OCI-LY1 (cell line): ENCODE measurements around the gene ADAMTS3.

ENCODE experiments used
- H2AFZ ChIP-seq: fragments of 200-600 bp; sonication (generic), shearing (Covaris generic); 2 replicates; pipeline ENCODE4 v1.6.0; 2014; ENCODE audit warnings: antibody characterized with exemption, mild to moderate bottlenecking, low read length
- H3F3A ChIP-seq: fragments of 200-600 bp; sonication (generic), shearing (Covaris generic); 2 replicates; pipeline ENCODE4 v1.6.0; 2014; ENCODE audit warnings: mild to moderate bottlenecking, antibody characterized with exemption, low read length, moderate library complexity; ENCODE audit not compliant: insufficient read depth
- H3K27ac ChIP-seq: fragments of 200-600 bp; sonication (generic); 2 replicates; pipeline ENCODE4 v1.5.1; 2014; ENCODE audit warnings: low read length, mixed run types, mild to moderate bottlenecking, low read depth; ENCODE audit not compliant: poor library complexity, severe bottlenecking
- H3K27me3 ChIP-seq: fragments of 200-600 bp; sonication (generic); 2 replicates; pipeline ENCODE4 v1.6.0; 2014; ENCODE audit warnings: antibody characterized with exemption, mild to moderate bottlenecking, low read length, moderate library complexity; ENCODE audit not compliant: insufficient read depth
- H3K36me3 ChIP-seq: fragments of 200-600 bp; sonication (generic); 2 replicates; pipeline ENCODE4 v1.6.1; 2014; ENCODE audit warnings: mild to moderate bottlenecking, antibody characterized with exemption, low read length, moderate library complexity, mixed read lengths; ENCODE audit not compliant: insufficient read depth
- H3K4me1 ChIP-seq: fragments of 200-600 bp; sonication (generic); 2 replicates; pipeline ENCODE4 v1.5.1; 2014; ENCODE audit warnings: mild to moderate bottlenecking, low read length, moderate library complexity; ENCODE audit not compliant: insufficient read depth, severe bottlenecking
- H3K4me2 ChIP-seq: fragments of 200-600 bp; sonication (generic), shearing (Covaris generic); 2 replicates; pipeline ENCODE4 v1.6.1; 2014; ENCODE audit warnings: low read length
- H3K4me3 ChIP-seq: fragments of 200-600 bp; sonication (generic); 2 replicates; pipeline ENCODE4 v1.5.1; 2014; ENCODE audit warnings: low read length, low read depth, mild to moderate bottlenecking, mixed read lengths; ENCODE audit not compliant: poor library complexity, severe bottlenecking
- H3K79me2 ChIP-seq: fragments of 200-600 bp; shearing (Covaris generic); 2 replicates; pipeline ENCODE4 v1.6.1; 2016; ENCODE audit warnings: mixed run types, low read length, mixed read lengths; ENCODE audit not compliant: insufficient read depth
- H3K9ac ChIP-seq: fragments of 200-600 bp; sonication (generic), shearing (Covaris generic); 2 replicates; pipeline ENCODE4 v1.6.1; 2014; ENCODE audit warnings: mild to moderate bottlenecking, low read length, mixed read lengths
- H3K9me2 ChIP-seq: fragments of 200-600 bp; sonication (generic), shearing (Covaris generic); 2 replicates; pipeline ENCODE4 v1.6.1; 2014; ENCODE audit warnings: low read depth, mild to moderate bottlenecking, low read length, mixed read lengths
- H3K9me3 ChIP-seq: fragments of 200-600 bp; shearing (Covaris generic); 2 replicates; pipeline ENCODE4 v1.6.1; 2014; ENCODE audit warnings: low read length, mixed read lengths
- H4K20me1 ChIP-seq: fragments of 200-600 bp; sonication (generic), shearing (Covaris generic); 2 replicates; pipeline ENCODE4 v1.6.0; 2016; ENCODE audit warnings: mild to moderate bottlenecking, low read length; ENCODE audit not compliant: insufficient read depth
- EZH2 ChIP-seq: fragments of 200-600 bp; sonication (generic), shearing (Covaris generic); IDR thresholded peaks from 2 replicates; pipeline ENCODE4 v1.8.0; 2017; ENCODE audit warnings: borderline replicate concordance, mixed run types, mild to moderate bottlenecking, antibody characterized with exemption, low read length, moderate library complexity, mixed read lengths
- TF ChIP-seq, protein P1 (sequence below): fragments of 200-600 bp; sonication (generic), shearing (Covaris generic); IDR thresholded peaks from 2 replicates; pipeline ENCODE4 v1.5.1; 2017; ENCODE audit warnings: mild to moderate bottlenecking, antibody characterized with exemption, low read length, moderate library complexity, mixed read lengths

The ADAMTS3 gene

DNA sequence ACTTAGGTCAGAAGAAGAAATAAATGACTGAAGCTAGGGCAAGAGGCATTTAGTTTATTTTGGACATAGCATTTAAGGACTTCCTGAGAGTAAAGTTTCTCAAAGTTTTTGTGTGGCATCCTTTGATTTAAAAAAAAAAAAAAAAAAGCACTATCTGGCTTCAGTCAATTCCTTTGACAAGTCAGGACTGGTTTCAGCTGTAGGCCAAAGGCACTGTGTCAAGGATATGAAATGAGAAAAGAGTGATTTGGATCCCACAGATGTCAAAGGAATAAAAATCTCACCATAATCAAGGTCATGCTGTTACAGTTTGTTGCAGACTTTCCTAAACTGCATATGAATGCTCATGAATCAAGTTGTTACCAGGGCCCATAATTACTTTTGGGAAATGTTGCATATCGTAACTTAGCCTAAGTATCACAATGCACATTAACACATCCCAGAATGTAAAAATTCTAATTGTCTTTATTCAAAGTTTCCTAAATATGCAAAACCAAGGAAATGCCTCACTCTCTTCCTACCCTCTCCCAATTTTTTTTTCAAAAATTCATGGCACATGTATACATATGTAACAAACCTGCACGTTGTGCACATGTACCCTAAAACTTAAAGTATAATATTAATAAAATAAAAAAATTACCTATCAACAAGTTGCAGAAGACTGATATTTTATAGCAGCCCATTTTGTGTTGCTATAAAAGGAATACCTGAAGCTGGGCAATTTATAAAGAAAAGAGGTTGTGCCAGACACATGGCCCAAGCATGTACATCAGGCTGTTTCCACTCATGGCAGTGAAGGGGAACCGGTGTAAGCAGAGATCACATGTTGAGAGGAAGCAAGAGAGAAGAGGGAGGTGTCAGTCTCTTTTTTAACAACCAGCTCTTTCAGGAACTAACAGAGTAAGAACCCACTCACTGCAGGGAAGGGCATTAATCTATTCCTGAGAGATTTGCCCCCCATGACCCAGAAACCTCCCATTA lies 33.7 kb upstream of the ADAMTS3 start:
- H3K9me2 ChIP-seq, result no peaks in the 10 kb centered on the region
- H3K4me1 ChIP-seq, result no peaks in the 10 kb centered on the region
- H3K27ac ChIP-seq, result no peak overlapping the region
- H3K9ac ChIP-seq, result no peak overlapping the region
- H3K9me3 ChIP-seq, result no peaks in the 10 kb centered on the region
- H3K4me2 ChIP-seq, result no peak overlapping the region
- H3K79me2 ChIP-seq, result no peaks in the 10 kb centered on the region
- no peaks in the 10 kb centered on the region for H3F3A ChIP-seq
- H3K27me3 ChIP-seq, result no peaks in the 10 kb centered on the region
- no peaks in the 10 kb centered on the region for H4K20me1 ChIP-seq
- TF ChIP-seq EZH2, result no peak
- TF ChIP-seq, protein P1, sequence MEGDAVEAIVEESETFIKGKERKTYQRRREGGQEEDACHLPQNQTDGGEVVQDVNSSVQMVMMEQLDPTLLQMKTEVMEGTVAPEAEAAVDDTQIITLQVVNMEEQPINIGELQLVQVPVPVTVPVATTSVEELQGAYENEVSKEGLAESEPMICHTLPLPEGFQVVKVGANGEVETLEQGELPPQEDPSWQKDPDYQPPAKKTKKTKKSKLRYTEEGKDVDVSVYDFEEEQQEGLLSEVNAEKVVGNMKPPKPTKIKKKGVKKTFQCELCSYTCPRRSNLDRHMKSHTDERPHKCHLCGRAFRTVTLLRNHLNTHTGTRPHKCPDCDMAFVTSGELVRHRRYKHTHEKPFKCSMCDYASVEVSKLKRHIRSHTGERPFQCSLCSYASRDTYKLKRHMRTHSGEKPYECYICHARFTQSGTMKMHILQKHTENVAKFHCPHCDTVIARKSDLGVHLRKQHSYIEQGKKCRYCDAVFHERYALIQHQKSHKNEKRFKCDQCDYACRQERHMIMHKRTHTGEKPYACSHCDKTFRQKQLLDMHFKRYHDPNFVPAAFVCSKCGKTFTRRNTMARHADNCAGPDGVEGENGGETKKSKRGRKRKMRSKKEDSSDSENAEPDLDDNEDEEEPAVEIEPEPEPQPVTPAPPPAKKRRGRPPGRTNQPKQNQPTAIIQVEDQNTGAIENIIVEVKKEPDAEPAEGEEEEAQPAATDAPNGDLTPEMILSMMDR, result no peak
- no peaks in the 10 kb centered on the region for H3K36me3 ChIP-seq
- no peak overlapping the region for H2AFZ ChIP-seq
- no peak overlapping the region for H3K4me3 ChIP-seq

DNA sequence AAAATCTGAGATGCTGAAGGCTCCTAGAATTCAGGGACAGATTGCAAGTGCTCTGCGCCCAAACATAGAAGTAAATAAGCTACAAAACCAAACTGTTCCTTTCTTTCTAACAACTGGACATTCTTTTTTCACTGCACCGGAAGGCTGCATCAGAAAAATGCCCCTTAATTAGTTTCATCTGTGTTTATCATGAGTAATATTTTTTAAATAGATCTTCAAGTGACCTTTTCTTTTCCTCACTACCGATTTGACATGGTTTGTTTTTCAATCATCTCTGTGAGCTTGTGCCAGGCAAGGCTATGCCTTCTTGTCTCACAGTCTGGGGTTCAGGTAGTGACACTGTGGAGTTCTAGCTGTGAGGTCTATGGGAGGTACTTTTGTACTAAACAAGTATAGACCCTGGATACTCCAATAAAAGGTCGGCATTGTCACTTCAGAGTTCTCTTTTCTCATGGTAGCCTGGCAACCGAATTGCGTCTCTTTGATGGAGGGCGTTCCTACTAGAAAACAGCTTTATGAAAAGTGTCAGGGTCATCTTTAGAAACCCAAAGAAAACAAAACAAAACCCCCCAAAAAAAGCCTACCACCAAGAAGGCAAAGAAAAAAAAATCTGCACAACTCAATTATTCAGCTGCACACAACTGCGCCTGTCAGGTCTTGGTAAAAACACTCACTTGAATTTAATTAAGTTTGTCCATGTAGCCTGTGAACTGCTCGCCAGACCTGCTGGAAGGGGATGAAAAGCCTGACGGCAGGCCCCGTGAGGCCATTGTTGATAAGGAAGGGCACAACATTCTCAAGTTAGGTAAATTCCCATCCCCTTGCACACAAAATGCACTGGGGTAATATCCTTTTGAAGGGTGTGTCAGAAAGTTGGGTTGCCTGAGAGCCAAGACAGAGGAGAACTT lies 22.8 kb upstream of the ADAMTS3 start:
- Histone ChIP-seq H3K27me3 (no peaks in the 10 kb centered on the region), H3K9me2 (no peaks in the 10 kb centered on the region), H4K20me1 (no peaks in the 10 kb centered on the region), H3F3A (no peaks in the 10 kb centered on the region), H3K4me2 (no peak overlapping the region), H3K4me3 (no peak overlapping the region), H3K36me3 (no peaks in the 10 kb centered on the region), H2AFZ (no peak overlapping the region), H3K4me1 (no peaks in the 10 kb centered on the region), H3K9me3 (no peaks in the 10 kb centered on the region), H3K27ac (no peak overlapping the region), H3K79me2 (no peaks in the 10 kb centered on the region), H3K9ac (no peak overlapping the region)
- TF ChIP-seq, protein P1, result no peak
- no peak for TF ChIP-seq EZH2

DNA sequence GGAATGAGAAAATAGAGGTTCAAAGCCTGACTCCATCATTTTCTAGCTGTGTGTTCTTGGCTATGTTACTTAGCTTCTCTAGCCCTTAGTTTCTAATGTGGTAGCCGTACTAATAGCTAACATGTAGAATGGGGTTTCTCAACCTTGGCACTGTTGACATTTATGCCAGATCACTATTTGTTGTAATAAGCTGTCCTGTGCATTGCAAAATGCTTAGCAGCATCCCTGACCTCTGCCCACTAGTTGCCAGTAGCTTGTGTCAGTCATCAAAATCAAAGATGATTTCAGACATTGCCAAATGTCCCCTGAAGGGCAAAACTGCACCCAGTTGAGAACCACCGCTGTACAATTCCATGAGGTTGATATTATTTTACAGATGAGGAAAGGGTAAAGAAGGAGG lies 18.3 kb upstream of the ADAMTS3 start:
- no peaks in the 10 kb centered on the region for H3K79me2 ChIP-seq
- H3K9me3 ChIP-seq, result no peaks in the 10 kb centered on the region
- H3K4me3 ChIP-seq, result no peak overlapping the region
- no peak overlapping the region for H2AFZ ChIP-seq
- no peaks in the 10 kb centered on the region for H3F3A ChIP-seq
- H3K27ac ChIP-seq, result no peak overlapping the region
- TF ChIP-seq, protein P1, result no peak
- TF ChIP-seq EZH2, result no peak
- no peaks in the 10 kb centered on the region for H3K4me1 ChIP-seq
- H3K9me2 ChIP-seq, result no peaks in the 10 kb centered on the region
- no peaks in the 10 kb centered on the region for H4K20me1 ChIP-seq
- H3K4me2 ChIP-seq, result no peak overlapping the region
- no peak overlapping the region for H3K9ac ChIP-seq
- no peaks in the 10 kb centered on the region for H3K36me3 ChIP-seq
- no peaks in the 10 kb centered on the region for H3K27me3 ChIP-seq
